ENCODE data around the gene TPSB2.
"Not testable (repeated sequence)": the region's sequence is repeated elsewhere in the genome, so short reads cannot be mapped to it uniquely, and the experiment has no call there.

TPSB2 gene

GRCh38 chr16:1230084-1230470 lies at the start of gene TPSB2:
TSS of gene TPSB2 (minus strand) at chr16:1230184. CDS start at chr16:1229951, 233 bp downstream.
- not testable (repeated sequence) for DNase-seq

DNA sequence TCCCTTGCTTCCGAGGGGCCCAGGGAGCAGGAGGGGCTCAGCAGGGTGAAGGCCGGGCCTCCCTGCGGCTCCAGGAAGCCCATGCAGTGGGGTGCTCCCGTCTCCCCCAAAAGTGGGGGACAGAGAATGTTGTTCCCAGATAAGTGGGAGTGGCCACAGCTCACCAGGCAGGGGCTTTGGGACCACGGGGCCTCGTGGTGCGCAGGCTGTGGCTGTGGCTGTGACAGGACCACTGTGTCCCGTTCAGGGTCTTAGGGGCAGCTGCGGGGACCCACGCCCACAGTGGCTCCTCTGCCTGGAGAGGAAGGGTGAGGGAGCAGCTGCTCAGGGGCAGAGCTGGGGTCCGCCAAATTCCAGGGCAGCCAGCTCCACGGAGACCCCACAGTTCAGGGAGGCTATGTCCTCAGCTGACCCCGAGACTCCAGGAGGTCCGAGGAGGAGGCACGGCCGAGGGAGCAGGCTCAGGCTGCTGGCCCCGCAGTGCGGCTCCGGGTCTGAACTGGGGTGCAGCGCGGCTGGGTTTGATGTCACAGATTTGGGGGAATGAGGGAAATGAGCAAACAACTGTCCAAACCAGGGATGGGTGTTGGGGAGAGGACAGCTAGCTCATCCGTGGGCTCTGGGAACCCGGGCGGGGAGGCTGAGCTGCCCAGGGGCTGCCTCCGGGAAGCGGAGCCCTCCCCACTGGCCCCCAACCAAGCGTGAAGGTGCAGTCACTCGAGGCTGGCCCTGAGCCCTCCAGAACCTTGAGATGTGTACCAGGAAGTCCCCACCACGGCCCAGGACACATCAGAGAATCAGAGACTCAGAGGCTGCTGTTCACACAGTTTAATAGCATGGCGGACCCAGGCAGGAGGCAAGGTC lies 49.3 kb upstream of the TPSB2 start:
- DNase-seq: no peak

GRCh38 chr16:1278477-1278876 lies 48.5 kb upstream of the TPSB2 start:
- no peak for DNase-seq

DNA sequence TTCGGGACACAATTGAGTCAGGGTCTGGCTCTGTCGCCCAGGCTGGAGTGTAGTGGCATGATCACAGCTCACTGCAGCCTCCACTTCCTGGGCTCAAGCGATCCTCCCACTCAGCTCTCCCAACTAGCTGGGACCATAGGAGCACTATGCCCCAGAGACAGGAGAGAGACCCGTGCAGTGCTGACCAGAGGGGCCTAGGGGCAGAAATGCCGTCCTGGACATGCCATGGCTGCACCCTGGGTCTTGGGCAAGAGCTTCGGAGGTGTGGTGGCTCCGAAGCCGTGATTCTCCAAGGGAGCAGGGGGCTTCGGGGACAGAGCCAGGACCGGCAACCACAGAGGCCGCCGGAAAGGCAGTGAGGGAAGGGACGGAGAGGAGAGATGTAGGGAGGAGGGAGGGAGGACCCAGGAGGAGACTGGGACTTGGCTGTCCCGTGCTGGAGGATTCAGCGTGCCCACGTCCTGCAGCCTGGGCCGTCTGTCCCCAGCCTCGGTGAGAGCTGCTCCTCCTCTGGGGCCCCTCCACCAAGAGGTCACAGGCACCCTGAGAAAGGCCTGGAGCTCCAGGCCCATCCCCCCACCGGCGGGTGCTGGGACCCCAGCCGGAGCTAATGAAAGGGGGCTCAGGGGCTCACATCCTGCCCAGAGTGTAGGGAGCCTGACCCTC lies 47.8 kb upstream of the TPSB2 start:
- no peak for DNase-seq

DNA sequence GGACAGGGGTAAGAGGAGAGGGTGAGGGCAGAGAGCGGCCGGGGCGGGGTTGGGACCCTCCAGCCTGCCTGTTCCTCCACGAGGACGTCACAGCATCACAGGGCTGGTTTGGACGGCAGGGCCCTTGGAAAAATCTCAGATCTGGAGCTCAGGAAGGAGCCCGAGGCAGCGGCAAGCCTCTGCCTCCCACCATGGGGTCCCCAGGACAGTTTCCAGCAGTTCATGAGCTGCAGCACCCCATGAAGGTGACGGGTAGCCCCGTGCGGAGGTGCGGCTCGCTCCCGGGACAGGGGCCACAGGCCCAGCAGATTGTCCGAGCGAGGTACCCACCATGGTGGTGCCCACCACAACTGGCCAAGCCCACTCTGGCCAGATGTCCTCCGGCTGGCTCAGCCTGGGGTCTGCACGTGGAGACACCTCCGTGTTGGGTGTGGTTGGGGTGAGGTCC lies 47.2 kb upstream of the TPSB2 start:
- no peak for DNase-seq

- no peak for DNase-seq
Measured at GRCh38 chr16:1276580-1276878, 46.5 kb upstream of the TPSB2 start.

GRCh38 chr16:1275791-1276579 lies 46.0 kb upstream of the TPSB2 start:
- DNase-seq: no peak

- DNase-seq: no peak
Measured at GRCh38 chr16:1274767-1275166, 44.8 kb upstream of the TPSB2 start.

DNA sequence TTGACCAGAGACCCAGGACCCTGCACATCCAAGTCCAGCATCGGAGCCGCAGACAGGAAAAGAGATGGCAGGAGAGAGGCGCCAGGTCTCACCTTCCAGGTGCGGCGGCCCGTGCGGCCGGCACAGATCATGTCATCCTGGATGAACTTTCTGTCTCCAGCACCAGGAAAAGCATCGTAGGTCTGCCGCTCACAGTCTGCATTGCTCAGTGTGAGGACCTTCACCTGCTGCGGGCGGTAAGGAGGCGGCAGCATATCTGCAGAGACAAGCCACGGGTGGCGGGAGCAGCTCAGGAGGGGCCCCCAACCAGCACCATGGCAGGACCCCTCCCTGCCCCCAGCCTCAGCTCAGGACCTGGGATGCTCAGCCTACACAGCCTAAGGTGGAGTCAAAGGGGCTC lies 43.8 kb upstream of the TPSB2 start:
- DNase-seq: no peak

- no peak for DNase-seq
Measured at GRCh38 chr16:1272453-1273198, 42.6 kb upstream of the TPSB2 start.

- DNase-seq: peak; percentile 73
Measured at GRCh38 chr16:1271724-1272413, 41.9 kb upstream of the TPSB2 start.

- DNase-seq: no peak
Measured at GRCh38 chr16:1271380-1271723, 41.4 kb upstream of the TPSB2 start.

DNA sequence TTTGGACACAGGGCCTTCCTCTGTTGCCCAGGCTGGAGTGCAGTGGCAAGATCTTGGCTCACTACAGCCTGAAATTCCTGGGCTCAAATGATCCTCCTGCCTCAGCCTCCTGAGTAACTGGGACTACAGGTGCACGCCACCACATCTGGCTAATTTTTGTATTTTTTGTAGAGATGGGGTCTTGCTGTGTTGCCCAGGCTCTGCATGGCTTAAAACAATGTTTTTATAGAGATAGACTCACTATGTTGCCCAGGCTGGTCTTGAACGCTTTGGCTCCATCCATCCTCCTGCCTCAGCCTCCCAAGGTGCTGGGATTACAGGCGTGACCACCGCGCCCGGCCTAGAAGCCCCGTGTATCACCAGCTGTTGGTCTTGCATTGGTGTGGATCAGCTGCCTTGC lies 39.4 kb upstream of the TPSB2 start:
- not testable (repeated sequence) for DNase-seq

GRCh38 chr16:1265826-1266225 lies 35.8 kb upstream of the TPSB2 start:
- no peak for DNase-seq

- no peak for DNase-seq
Measured at GRCh38 chr16:1265090-1265630, 35.2 kb upstream of the TPSB2 start.

DNA sequence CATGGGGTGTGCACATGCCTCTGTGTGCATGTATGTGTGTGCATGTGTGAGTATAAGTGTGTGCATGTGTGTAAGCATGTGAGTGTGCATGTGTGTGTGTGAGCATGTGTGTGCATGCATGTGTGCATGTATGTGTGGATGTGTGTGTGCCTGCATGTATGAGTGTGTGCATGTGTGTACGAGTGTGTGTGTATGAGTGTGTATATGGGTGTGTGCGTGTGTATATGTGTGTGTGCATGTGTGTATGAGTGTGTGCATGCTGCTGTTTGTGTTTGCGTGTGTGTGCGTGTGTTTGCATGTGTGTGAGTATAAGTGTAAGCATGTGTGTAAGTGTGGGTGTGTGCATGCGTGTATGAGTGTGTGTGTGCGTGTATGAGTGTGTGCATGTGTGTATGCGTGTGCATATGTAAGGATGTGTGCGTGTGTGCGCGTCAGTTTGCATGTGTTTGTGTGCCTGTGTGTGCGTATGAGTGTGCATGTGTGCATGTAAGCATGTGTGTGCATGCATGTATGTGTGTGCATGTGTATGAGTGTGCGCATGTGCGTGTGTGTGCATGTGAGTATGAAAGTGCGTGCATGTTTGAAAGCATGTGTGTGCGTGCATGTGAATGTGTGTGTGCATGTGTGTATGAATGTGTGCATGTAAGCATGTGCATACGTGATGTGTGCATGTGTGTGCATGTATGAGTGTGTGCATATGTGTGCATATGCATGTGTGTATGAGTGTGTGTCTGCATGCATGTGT lies 34.5 kb upstream of the TPSB2 start:
- DNase-seq: no peak

DNA sequence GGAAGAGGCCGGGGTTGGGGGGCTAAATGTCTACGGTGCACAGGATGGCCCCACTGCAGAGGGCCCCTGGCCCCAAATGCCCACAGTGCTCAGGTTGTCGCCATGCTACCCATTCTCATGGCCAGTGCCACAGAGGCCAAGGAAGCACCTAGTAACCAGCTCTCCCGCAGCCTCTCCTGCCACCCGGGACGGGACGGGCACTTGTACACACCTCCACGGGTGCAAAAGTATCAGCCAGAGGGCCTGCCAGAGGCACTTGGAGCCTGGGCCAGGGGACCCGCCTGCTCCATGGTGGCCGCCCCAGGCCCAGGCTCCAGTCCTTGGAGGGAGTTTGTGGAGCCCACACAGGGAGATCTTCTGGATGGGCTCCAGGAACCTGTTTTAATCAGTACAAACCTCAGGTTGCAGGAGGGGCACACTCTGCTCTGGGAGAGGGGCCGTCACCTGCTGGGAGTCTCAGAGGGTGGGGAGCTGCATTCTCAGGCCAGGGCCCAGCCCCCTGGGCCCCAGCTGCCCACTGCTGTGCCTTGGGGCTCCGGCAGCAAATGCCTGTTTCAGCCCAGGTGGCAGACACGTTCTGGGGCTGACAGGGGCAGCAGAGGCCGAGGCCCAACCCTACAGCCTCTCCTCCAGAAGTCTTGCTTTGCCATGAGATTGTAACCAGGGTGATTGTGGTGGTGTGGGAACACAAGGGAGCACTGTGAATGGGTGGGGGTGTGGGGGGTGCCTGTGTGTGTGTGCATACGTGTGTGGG lies 33.8 kb upstream of the TPSB2 start:
- DNase-seq: no peak

GRCh38 chr16:1262846-1263221 lies 32.9 kb upstream of the TPSB2 start:
- no peak for DNase-seq

- no peak for DNase-seq
Measured at GRCh38 chr16:1262210-1262845, 32.3 kb upstream of the TPSB2 start.

Data from right forelimb (tissue), 1 donor.